H1 (cell line): ENCODE data around the gene ZNF277. TPM values are rescaled to one million over a fixed set of nuclear protein-coding genes. Genes with fewer than 3 reads are reported as not detected.

Experiments used
- CTCF ChIA-PET: fragments of 300-600 bp; sonication (Branson Sonifier 250); formaldehyde crosslinking; loops from one replicate; lab custom pipeline; 2021; ENCODE audit not compliant: partially characterized antibody; lab: Charles Lee
- POLR2A ChIA-PET: fragments of 300-600 bp; sonication (Branson Sonifier 250); formaldehyde crosslinking; loops from one replicate; lab custom pipeline; 2021; ENCODE audit warnings: inconsistent platforms; ENCODE audit not compliant: partially characterized antibody; lab: Charles Lee
- DNase-seq, 2 experiments: peaks; one replicate each; pipeline versions ENCODE4 v3.0.0 to v3.0.0-alpha.2; 2010 to 2022; ENCODE audit warnings: low spot score in 2 of 2, low read depth in 1 of 2, mixed read lengths in 1 of 2
- FAIRE-seq: peaks from 2 replicates; lab custom pipeline; 2011; peaks lifted over from hg19 to GRCh38; lab: Jason Lieb, UNC
- H2AFZ ChIP-seq: 2 replicates; pipeline ENCODE4 v1.8.1; 2012; ENCODE audit warnings: low read length, inconsistent platforms
- H2AK5ac ChIP-seq: 2 replicates; pipeline ENCODE4 v1.6.1; 2013; ENCODE audit warnings: low read depth, low read length
- H2BK120ac ChIP-seq: replicated peaks from 2 replicates; pipeline ENCODE3; 2013; ENCODE audit warnings: low read depth, low read length, inconsistent platforms
- H2BK12ac ChIP-seq: 2 replicates; pipeline ENCODE4 v1.6.1; 2013; ENCODE audit warnings: low read depth, low read length
- H2BK15ac ChIP-seq: 2 replicates; pipeline ENCODE4 v1.6.1; 2013; ENCODE audit warnings: low read length
- H2BK20ac ChIP-seq: 2 replicates; pipeline ENCODE4 v1.6.1; 2013; ENCODE audit warnings: low read length
- H2BK5ac ChIP-seq: 2 replicates; pipeline ENCODE4 v1.6.1; 2013; ENCODE audit warnings: low read depth, low read length
- H3K14ac ChIP-seq: 2 replicates; pipeline ENCODE4 v1.6.1; 2013; ENCODE audit warnings: inconsistent platforms; ENCODE audit not compliant: insufficient read length
- H3K18ac ChIP-seq: 2 replicates; pipeline ENCODE4 v1.6.1; 2013; ENCODE audit warnings: low read length; ENCODE audit errors: extremely low read depth
- H3K23ac ChIP-seq: 2 replicates; pipeline ENCODE4 v1.6.1; 2013; ENCODE audit warnings: inconsistent platforms; ENCODE audit not compliant: insufficient read length
- H3K23me2 ChIP-seq: 2 replicates; pipeline ENCODE4 v1.6.1; 2013; ENCODE audit warnings: low read depth, low read length
- H3K27ac ChIP-seq: 2 replicates; pipeline ENCODE4 v1.6.1; 2011; ENCODE audit warnings: low read depth, low read length, inconsistent platforms
- H3K27me3 ChIP-seq, 4 experiments: replicated peaks in 1 of 4; 1 replicate in 1 of 4; 2 replicates in 3 of 4; pipeline versions ENCODE4 v1.6.1 to v1.8.1; 2011 to 2013; ENCODE audit warnings: low read length in 3 of 4, mild to moderate bottlenecking in 3 of 4, inconsistent platforms in 2 of 4, mixed read lengths in 2 of 4, moderate library complexity in 1 of 4; ENCODE audit not compliant: control insufficient read depth in 3 of 4, insufficient read depth in 3 of 4; ENCODE audit errors: extremely low read depth in 1 of 4
- H3K36me3 ChIP-seq, 4 experiments: 2 replicates each; pipeline versions ENCODE4 v1.6.1 to v1.8.1; 2011 to 2013; ENCODE audit warnings: mild to moderate bottlenecking in 4 of 4, low read length in 3 of 4, moderate library complexity in 2 of 4, control low read depth in 1 of 4, inconsistent platforms in 1 of 4; ENCODE audit not compliant: insufficient read depth in 4 of 4, control insufficient read depth in 2 of 4
- H3K4ac ChIP-seq: replicated peaks from 2 replicates; pipeline ENCODE3; 2013; ENCODE audit warnings: low read length, low read depth, mixed read lengths, inconsistent platforms; ENCODE audit not compliant: insufficient read length
- H3K4me1 ChIP-seq, 4 experiments: replicated peaks in 1 of 4; 1 replicate in 1 of 4; 2 replicates in 3 of 4; pipeline versions ENCODE4 v1.6.1 to v1.8.1; 2011 to 2013; ENCODE audit warnings: low read length in 3 of 4, inconsistent platforms in 2 of 4, mixed read lengths in 1 of 4; ENCODE audit not compliant: insufficient read depth in 4 of 4, control insufficient read depth in 3 of 4
- H3K4me2 ChIP-seq, 2 experiments: 2 replicates each; pipeline versions ENCODE4 v1.6.1 to v1.8.1; 2011 to 2013; ENCODE audit warnings: low read depth in 2 of 2, low read length in 2 of 2, control low read depth in 1 of 2, inconsistent platforms in 1 of 2, mild to moderate bottlenecking in 1 of 2; ENCODE audit not compliant: insufficient read depth in 1 of 2
- H3K4me3 ChIP-seq, 4 experiments: fragments of 200-600, 300-600 bp in 1 of 4; sonication (generic), shearing (Covaris generic), sonication (Bioruptor Twin) in 1 of 4; 2 replicates each; pipeline versions ENCODE4 v1.5.1 to v1.8.1; 2011 to 2016; ENCODE audit warnings: low read length in 4 of 4, low read depth in 3 of 4, control low read depth in 2 of 4, inconsistent platforms in 2 of 4, mild to moderate bottlenecking in 2 of 4, mixed read lengths in 1 of 4, moderate library complexity in 1 of 4; ENCODE audit not compliant: insufficient read depth in 2 of 4; ENCODE audit errors: extremely low read depth in 1 of 4
- H3K56ac ChIP-seq: replicated peaks from 2 replicates; pipeline ENCODE3; 2013; ENCODE audit warnings: low read depth, mild to moderate bottlenecking, mixed read lengths, low read length, inconsistent platforms; ENCODE audit not compliant: insufficient read length
- H3K79me1 ChIP-seq: 2 replicates; pipeline ENCODE4 v1.6.1; 2013; ENCODE audit warnings: low read depth, low read length, control low read depth
- H3K79me2 ChIP-seq, 2 experiments: 2 replicates each; pipeline versions ENCODE4 v1.6.1 to v1.8.1; 2012 to 2013; ENCODE audit warnings: low read length in 2 of 2, mild to moderate bottlenecking in 2 of 2, inconsistent platforms in 1 of 2; ENCODE audit not compliant: insufficient read depth in 2 of 2, control insufficient read depth in 1 of 2
- H3K9ac ChIP-seq, 4 experiments: replicated peaks in 1 of 4; 1 replicate in 1 of 4; 2 replicates in 3 of 4; pipeline versions ENCODE4 v1.6.1 to v1.8.1; 2011 to 2013; ENCODE audit warnings: low read depth in 3 of 4, low read length in 3 of 4, control low read depth in 2 of 4, mild to moderate bottlenecking in 2 of 4, moderate library complexity in 2 of 4, inconsistent platforms in 1 of 4; ENCODE audit errors: extremely low read depth in 1 of 4
- H3K9me3 ChIP-seq, 2 experiments: 2 replicates each; pipeline versions ENCODE4 v1.6.1 to v1.8.1; 2012 to 2013; ENCODE audit warnings: mild to moderate bottlenecking in 2 of 2, moderate library complexity in 2 of 2, control low read depth in 1 of 2, inconsistent platforms in 1 of 2, low read depth in 1 of 2, low read length in 1 of 2, mixed read lengths in 1 of 2; ENCODE audit not compliant: insufficient read depth in 2 of 2
- H4K20me1 ChIP-seq, 2 experiments: replicated peaks in 1 of 2; 2 replicates each; pipeline versions ENCODE3 to v1.8.1; 2011 to 2013; ENCODE audit warnings: inconsistent platforms in 2 of 2, low read length in 2 of 2, mild to moderate bottlenecking in 1 of 2; ENCODE audit not compliant: insufficient read depth in 2 of 2, control insufficient read depth in 1 of 2
- H4K5ac ChIP-seq: 2 replicates; pipeline ENCODE4 v1.6.1; 2013; ENCODE audit warnings: low read length, low read depth, mixed read lengths, inconsistent platforms; ENCODE audit not compliant: insufficient read length
- H4K8ac ChIP-seq: 2 replicates; pipeline ENCODE4 v1.8.0; 2013; ENCODE audit warnings: mild to moderate bottlenecking, moderate library complexity, low read length, inconsistent platforms; ENCODE audit not compliant: insufficient read depth; ENCODE audit errors: extremely low read depth
- H4K91ac ChIP-seq: replicated peaks from 2 replicates; pipeline ENCODE3; 2013; ENCODE audit warnings: low read length, mixed read lengths, inconsistent platforms; ENCODE audit not compliant: insufficient read length
- ASH2L ChIP-seq: fragments of 200-600, 300-600 bp; sonication (generic); IDR thresholded peaks from one replicate; pipeline ENCODE4 v1.7.1; 2017; ENCODE audit warnings: low read length
- CEBPB ChIP-seq: IDR thresholded peaks from 2 replicates; pipeline ENCODE4 v1.6.1; 2012; ENCODE audit warnings: low read depth, low read length
- KDM5A ChIP-seq: fragments of 200-600 bp; IDR thresholded peaks from 2 replicates; pipeline ENCODE4 v1.7.1; 2012; ENCODE audit warnings: mild to moderate bottlenecking, low read length, inconsistent platforms, mixed read lengths
- POLR2AphosphoS5 ChIP-seq: IDR thresholded peaks from 2 replicates; pipeline ENCODE4 v1.6.1; 2011; ENCODE audit warnings: low read depth, low read length
- POU5F1 ChIP-seq: IDR thresholded peaks from 2 replicates; pipeline ENCODE4 v1.6.1; 2011; ENCODE audit warnings: low read depth, mild to moderate bottlenecking, low read length, moderate library complexity
- SIN3A ChIP-seq, 2 experiments: IDR thresholded peaks in 1 of 2; conservative IDR thresholded peaks in 1 of 2; 2 replicates each; pipeline ENCODE4 v1.6.1; 2011 to 2012; ENCODE audit warnings: low read length in 2 of 2, improper control_type of control experiment in 1 of 2, low read depth in 1 of 2, mild to moderate bottlenecking in 1 of 2
- WGBS, 2 experiments: shearing (Covaris generic) in 1 of 2; methylation state at CpG; one replicate each; pipeline versions ENCODE4 v1.1.6 to v1.1.7; 2013 to 2015; ENCODE audit warnings: low lambda C conversion rate in 2 of 2, mixed read lengths in 2 of 2, inconsistent platforms in 1 of 2, low coverage in 1 of 2, missing lambda C conversion rate in 1 of 2; ENCODE audit not compliant: insufficient replicate concordance in 2 of 2, insufficient coverage in 1 of 2, insufficient read length in 1 of 2; ENCODE audit errors: extremely low coverage in 1 of 2, missing lambda C conversion rate in 1 of 2; 5-methylcytosine and 5-hydroxymethylcytosine counted together
- polyA plus RNA-seq, 7 experiments: library from polyadenylated mRNA; depleted of rRNA in 3 of 7; stranded (reverse) in 5 of 7; unstranded in 2 of 7; fragments of >200 nt in 5 of 7; fragments of 200-250 nt in 2 of 7; gene quantifications; 1 replicate in 5 of 7; 2 replicates in 1 of 7; 4 replicates in 1 of 7; pipeline versions ENCODE4 v1.2.1 to v1.2.3, GENCODE V29; 2011 to 2013; ENCODE audit warnings: missing spikeins in 2 of 7, mixed read lengths in 2 of 7
- total RNA-seq: library from RNA; stranded (reverse); fragmentation: NEBNext Ultra II Directional; extraction: Animal tissue kit (Norgen Biotek cat#: 25700); gene quantifications from 2 replicates; pipeline ENCODE4 v1.2.1, GENCODE V29; 2021

Gene ZNF277
- total and polyA plus RNA-seq, 2 of the 8 experiments (the other 6 are each of a cell fraction or from before 2014, with no cell fraction given), result 5.1 to 21.7 TPM

DNA sequence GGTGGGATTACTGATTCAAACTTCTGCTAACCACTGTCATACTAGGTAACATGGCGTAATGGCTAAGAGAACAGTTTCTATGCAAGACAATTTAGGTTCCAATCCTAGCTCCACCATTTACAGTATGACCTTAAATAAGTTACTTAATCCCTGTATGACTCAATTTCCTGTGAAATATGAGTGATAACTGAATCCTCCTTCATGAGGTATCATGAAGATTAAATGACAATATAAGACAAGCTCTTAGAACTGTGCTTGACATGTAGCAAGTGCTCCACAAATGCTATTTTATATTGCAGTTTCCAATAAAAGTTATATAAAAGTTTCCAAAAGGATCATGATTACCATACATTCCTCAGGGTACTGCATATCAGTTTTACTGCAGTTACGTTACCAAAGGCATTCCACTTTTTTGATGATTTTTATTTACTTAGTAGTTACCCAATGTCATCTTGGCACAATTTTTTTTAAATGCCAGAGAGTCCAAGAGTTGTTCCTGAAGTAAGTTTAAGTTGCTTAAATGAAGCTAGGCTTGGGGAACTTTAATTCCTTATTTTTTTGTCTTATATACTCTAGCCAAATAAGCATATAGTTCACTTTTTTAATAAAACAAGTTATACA is 7.3 kb upstream of the ZNF277 start:
- Histone ChIP-seq H2BK120ac (no peak overlapping the region), H2AFZ (no peak overlapping the region), H3K14ac (no peak overlapping the region), H4K91ac (no peak overlapping the region), H3K23me2 (peaks cover 3% of the 10 kb centered on the region; the same call in 1 of the 2 replicates), H3K9ac (no peak overlapping the region), H4K20me1 (no peaks in the 10 kb centered on the region), H3K56ac (no peak overlapping the region), H3K27ac (no peak overlapping the region), H2BK12ac (no peak overlapping the region), H2BK20ac (no peak overlapping the region), H3K79me1 (peaks cover 3% of the 10 kb centered on the region), H3K27me3 (no peaks in the 10 kb centered on the region; a peak in 1 of 7 replicates), H2AK5ac (no peak overlapping the region), H3K4me2 (no peak overlapping the region)
- no peak for DNase-seq
- ChIA-PET CTCF (interaction anchor here (0.6 kb wide), 1 partner anchor 440 kb away, joined by 4 read pairs; no protein-coding TSS in a partner anchor), POLR2A (no interaction called here)
- 88% methylated on average over 2 of the region's 2 CpGs; no CpG with 5 or more reads in 1 of the 2 experiments for WGBS, 2 experiments
- TF ChIP-seq POLR2AphosphoS5 (no peak), KDM5A (no peak), SIN3A (conservative IDR thresholded peaks at IDR 0.05 in 1 of 2, IDR thresholded peaks at IDR 0.05 in 1 of 2; ENCODE audit: low read depth in 1 of 2, low read length in 2 of 2) (no peak), CEBPB (no peak), ASH2L (no peak), POU5F1 (no peak)
- TF ChIP-seq, all 59 proteins: peak for 0
- no peak for FAIRE-seq
- H3K18ac ChIP-seq, result no peak overlapping the region
- peaks cover 2 to 87% of the 10 kb centered on the region in 2 experiments; a peak in 3 of 4 replicates for H3K79me2 ChIP-seq
- H3K23ac ChIP-seq, result no peak overlapping the region
- no peak overlapping the region for H3K4me3 ChIP-seq
- no peak overlapping the region for H3K4ac ChIP-seq
- H3K4me1 ChIP-seq, result peaks cover 0 to 10% (median 4%) of the 10 kb centered on the region in 4 experiments; a peak in 3 of 7 replicates
- no peak overlapping the region for H4K8ac ChIP-seq
- H3K36me3 ChIP-seq, result no peaks in the 10 kb centered on the region
- H2BK15ac ChIP-seq, result no peak overlapping the region
- no peak overlapping the region for H4K5ac ChIP-seq
- H3K9me3 ChIP-seq, result no peaks in the 10 kb centered on the region
- H2BK5ac ChIP-seq, result no peak overlapping the region
